ENCODE measurements around the gene MARCHF2.
"Not testable (repeated sequence)": the region's sequence is repeated elsewhere in the genome, so short reads cannot be mapped to it uniquely, and the experiment has no call there.

Gene MARCHF2

GRCh38 chr19:8377598-8377997, 35.5 kb upstream of the MARCHF2 start:
- Histone ChIP-seq H3K4me1 (ENCODE audit: insufficient read depth, poor library complexity, severe bottlenecking) (no peaks in the 10 kb centered on the region), H3K9me3 (ENCODE audit: severe bottlenecking) (no peaks in the 10 kb centered on the region), H3K4me3 (ENCODE audit: severe bottlenecking) (no peak overlapping the region), H3K27ac (ENCODE audit: poor library complexity, severe bottlenecking) (no peak overlapping the region), H3K36me3 (ENCODE audit: low read depth) (peaks cover 11% of the 10 kb centered on the region), H3K27me3 (ENCODE audit: insufficient read depth, poor library complexity, severe bottlenecking) (no peaks in the 10 kb centered on the region)
- DNase-seq (ENCODE audit: low spot score): no peak
- ATAC-seq (ENCODE audit: low read depth): no peak
- TF ChIP-seq CTCF (IDR thresholded peaks at IDR 0.05; ENCODE audit: poor library complexity, severe bottlenecking): no peak

- DNase-seq (ENCODE audit: low spot score); H3K27me3 ChIP-seq (ENCODE audit: insufficient read depth, poor library complexity, severe bottlenecking); H3K9me3 ChIP-seq (ENCODE audit: severe bottlenecking); ATAC-seq (ENCODE audit: low read depth); H3K36me3 ChIP-seq (ENCODE audit: low read depth); H3K4me3 ChIP-seq (ENCODE audit: severe bottlenecking); H3K27ac ChIP-seq (ENCODE audit: poor library complexity, severe bottlenecking); H3K4me1 ChIP-seq (ENCODE audit: insufficient read depth, poor library complexity, severe bottlenecking): not testable (repeated sequence)
Observed at GRCh38 chr19:8379156-8379891, 33.8 kb upstream of the MARCHF2 start.

- H3K9me3 ChIP-seq (ENCODE audit: severe bottlenecking); H3K36me3 ChIP-seq (ENCODE audit: low read depth); DNase-seq (ENCODE audit: low spot score); H3K4me1 ChIP-seq (ENCODE audit: insufficient read depth, poor library complexity, severe bottlenecking); H3K4me3 ChIP-seq (ENCODE audit: severe bottlenecking); ATAC-seq (ENCODE audit: low read depth); H3K27ac ChIP-seq (ENCODE audit: poor library complexity, severe bottlenecking); H3K27me3 ChIP-seq (ENCODE audit: insufficient read depth, poor library complexity, severe bottlenecking): not testable (repeated sequence)
Observed at GRCh38 chr19:8384569-8384968, 28.5 kb upstream of the MARCHF2 start.

GRCh38 chr19:8385103-8385502, 28.0 kb upstream of the MARCHF2 start:
- not testable (repeated sequence) for H3K4me1 ChIP-seq (ENCODE audit: insufficient read depth, poor library complexity, severe bottlenecking); ATAC-seq (ENCODE audit: low read depth); H3K9me3 ChIP-seq (ENCODE audit: severe bottlenecking); H3K27me3 ChIP-seq (ENCODE audit: insufficient read depth, poor library complexity, severe bottlenecking); H3K36me3 ChIP-seq (ENCODE audit: low read depth); H3K4me3 ChIP-seq (ENCODE audit: severe bottlenecking); DNase-seq (ENCODE audit: low spot score); H3K27ac ChIP-seq (ENCODE audit: poor library complexity, severe bottlenecking)

GRCh38 chr19:8385566-8385965, 27.5 kb upstream of the MARCHF2 start:
- not testable (repeated sequence) for ATAC-seq (ENCODE audit: low read depth); H3K4me1 ChIP-seq (ENCODE audit: insufficient read depth, poor library complexity, severe bottlenecking); H3K9me3 ChIP-seq (ENCODE audit: severe bottlenecking); H3K27ac ChIP-seq (ENCODE audit: poor library complexity, severe bottlenecking); H3K27me3 ChIP-seq (ENCODE audit: insufficient read depth, poor library complexity, severe bottlenecking); H3K4me3 ChIP-seq (ENCODE audit: severe bottlenecking); H3K36me3 ChIP-seq (ENCODE audit: low read depth); DNase-seq (ENCODE audit: low spot score)

GRCh38 chr19:8386419-8386818, 26.7 kb upstream of the MARCHF2 start:
- not testable (repeated sequence) for H3K27me3 ChIP-seq (ENCODE audit: insufficient read depth, poor library complexity, severe bottlenecking); ATAC-seq (ENCODE audit: low read depth); H3K36me3 ChIP-seq (ENCODE audit: low read depth); H3K9me3 ChIP-seq (ENCODE audit: severe bottlenecking); H3K27ac ChIP-seq (ENCODE audit: poor library complexity, severe bottlenecking); DNase-seq (ENCODE audit: low spot score); H3K4me3 ChIP-seq (ENCODE audit: severe bottlenecking); H3K4me1 ChIP-seq (ENCODE audit: insufficient read depth, poor library complexity, severe bottlenecking)

- H3K9me3 ChIP-seq (ENCODE audit: severe bottlenecking): no peaks in the 10 kb centered on the region
Observed at GRCh38 chr19:8386990-8387389, 26.1 kb upstream of the MARCHF2 start.

More at GRCh38 chr19:8386990-8387389, 26.1 kb upstream of the MARCHF2 start:
- no peak for TF ChIP-seq CTCF (IDR thresholded peaks at IDR 0.05; ENCODE audit: poor library complexity, severe bottlenecking)
- Histone ChIP-seq H3K4me3 (ENCODE audit: severe bottlenecking) (no peak overlapping the region), H3K4me1 (ENCODE audit: insufficient read depth, poor library complexity, severe bottlenecking) (peaks cover 5% of the 10 kb centered on the region), H3K27me3 (ENCODE audit: insufficient read depth, poor library complexity, severe bottlenecking) (no peaks in the 10 kb centered on the region), H3K27ac (ENCODE audit: poor library complexity, severe bottlenecking) (no peak overlapping the region), H3K36me3 (ENCODE audit: low read depth) (no peaks in the 10 kb centered on the region)
- DNase-seq (ENCODE audit: low spot score): no peak
- no peak for ATAC-seq (ENCODE audit: low read depth)
